Prostate gland (tissue), 2 donors: ENCODE data around the gene WNK3. TPM values are rescaled to one million over a fixed set of nuclear protein-coding genes. Genes with fewer than 3 reads are reported as not detected.
"Not testable (repeated sequence)": the region's sequence is repeated elsewhere in the genome, so short reads cannot be mapped to it uniquely, and the experiment has no call there.

Experiments used
- DNase-seq: peaks from one replicate; pipeline ENCODE4 v3.0.0-alpha.2; 2019; ENCODE audit warnings: low spot score
- H3K27ac ChIP-seq, 2 donors: fragments of 200-600 bp; sonication (generic); 2 replicates each; pipeline ENCODE4 v1.5.1; 2017 to 2019
- H3K27me3 ChIP-seq: fragments of 200-600 bp; sonication (generic); replicated peaks from 2 replicates; pipeline ENCODE4 v1.5.1; 2019; ENCODE audit not compliant: insufficient read depth
- H3K36me3 ChIP-seq, 2 donors: fragments of 200-600 bp; sonication (generic); 1 replicate in 1 of 2; 2 replicates in 1 of 2; pipeline versions ENCODE4 v1.5.1 to v1.8.1; 2017 to 2019
- H3K4me1 ChIP-seq: fragments of 200-600 bp; sonication (generic); replicated peaks from 2 replicates; pipeline ENCODE4 v1.5.1; 2019
- H3K4me3 ChIP-seq, 2 donors: fragments of 200-600 bp; sonication (generic); 2 replicates each; pipeline ENCODE4 v1.5.1; 2017 to 2019
- H3K9me3 ChIP-seq: fragments of 200-600 bp; sonication (generic); 2 replicates; pipeline ENCODE4 v1.5.1; 2017
- CTCF ChIP-seq, 4 experiments: fragments of 200-600 bp in 2 of 4; fragments of 450-650 bp in 2 of 4; sonication (generic) in 2 of 4; IDR thresholded peaks; 1 replicate in 3 of 4; 2 replicates in 1 of 4; pipeline ENCODE4 v1.5.1; 2016 to 2019; ENCODE audit warnings: antibody characterized with exemption in 4 of 4, mild to moderate bottlenecking in 2 of 4, moderate library complexity in 2 of 4
- POLR2A ChIP-seq: fragments of 450-650 bp; IDR thresholded peaks from one replicate; pipeline ENCODE4 v1.6.1; 2016; ENCODE audit warnings: antibody characterized with exemption, mild to moderate bottlenecking
- POLR2AphosphoS5 ChIP-seq: sonication (generic); formaldehyde crosslinking; IDR thresholded peaks from one replicate; pipeline ENCODE4 v1.6.1; 2017; ENCODE audit warnings: antibody characterized with exemption
- WGBS: methylation state at CpG from one replicate; pipeline ENCODE4 v1.1.5; 2018; 5-methylcytosine and 5-hydroxymethylcytosine counted together
- intact Hi-C: fragments of 100-400 bp; cut with DNase I; formaldehyde crosslinking; loops from one replicate; pipeline ENCODE4 v1.14.2; 2022
- total RNA-seq, 2 donors: library from RNA; depleted of rRNA; stranded (reverse); fragments of >200 nt; gene quantifications; one replicate each; pipeline ENCODE4 v1.1.0, GENCODE V29; 2016

Gene WNK3
- 10 to 100 TPM in 1 of 2 donors, 1 to 10 TPM in 1; 2.4 to 60.3 TPM for total RNA-seq

- H3K4me3 ChIP-seq = peak within 1 kb of the TSS; percentile 37 to 45
- intact Hi-C loops = no loop called here
- peak; percentile 74 for DNase-seq
- no peaks in the 10 kb centered on the region for H3K36me3 ChIP-seq
- no peaks in the 10 kb centered on the region for H3K9me3 ChIP-seq
- H3K27ac ChIP-seq = peak within 1 kb of the TSS; percentile 66 to 72
- H3K4me1 ChIP-seq = no peaks in the 10 kb centered on the region
- TF ChIP-seq CTCF (IDR thresholded peaks at IDR 0.05) (no peak), POLR2A (no peak), POLR2AphosphoS5 (no peak)
- no peaks in the 10 kb centered on the region for H3K27me3 ChIP-seq
- WGBS = 2% methylated on average over 56 of the region's 88 CpGs
Observed at GRCh38 chrX:54357414-54358377, at the start of gene WNK3. Gene WNK3, minus strand, starts transcription at chrX:54358046.

GRCh38 chrX:54407266-54407665, 49.4 kb upstream of the WNK3 start:
- Histone ChIP-seq H3K27ac (no peak overlapping the region), H3K4me1 (no peaks in the 10 kb centered on the region), H3K36me3 (no peaks in the 10 kb centered on the region), H3K4me3 (no peak overlapping the region), H3K27me3 (no peaks in the 10 kb centered on the region), H3K9me3 (no peaks in the 10 kb centered on the region)
- TF ChIP-seq POLR2A (no peak), POLR2AphosphoS5 (no peak), CTCF (IDR thresholded peaks at IDR 0.05) (no peak)
- no peak for DNase-seq
- 61% methylated on average over 2 of the region's 2 CpGs for WGBS
- intact Hi-C loops = no loop called here

- no peaks in the 10 kb centered on the region for H3K4me1 ChIP-seq
- H3K4me3 ChIP-seq = no peak overlapping the region
- H3K27ac ChIP-seq = no peak overlapping the region
- H3K27me3 ChIP-seq = no peaks in the 10 kb centered on the region
- WGBS = 40% methylated on average over 1 of the region's 1 CpG
- intact Hi-C loops = no loop called here
- H3K36me3 ChIP-seq = no peaks in the 10 kb centered on the region
- peak; percentile 8 for DNase-seq
- H3K9me3 ChIP-seq = no peaks in the 10 kb centered on the region
- TF ChIP-seq POLR2A (no peak), POLR2AphosphoS5 (no peak), CTCF (IDR thresholded peaks at IDR 0.05) (no peak)
Observed at GRCh38 chrX:54397113-54397512, 39.3 kb upstream of the WNK3 start.

GRCh38 chrX:54386314-54386713, 28.5 kb upstream of the WNK3 start:
- no peaks in the 10 kb centered on the region for H3K36me3 ChIP-seq
- WGBS = 75% methylated on average over 1 of the region's 1 CpG
- no peaks in the 10 kb centered on the region for H3K27me3 ChIP-seq
- H3K27ac ChIP-seq = no peak overlapping the region
- H3K4me3 ChIP-seq = no peak overlapping the region
- no peaks in the 10 kb centered on the region for H3K9me3 ChIP-seq
- no peak for DNase-seq
- intact Hi-C loops = no loop called here
- no peak for TF ChIP-seq CTCF (IDR thresholded peaks at IDR 0.05)
- no peak for TF ChIP-seq POLR2AphosphoS5
- H3K4me1 ChIP-seq = no peaks in the 10 kb centered on the region

GRCh38 chrX:54384661-54385060, 26.8 kb upstream of the WNK3 start:
- H3K4me3 ChIP-seq, H3K27ac ChIP-seq, H3K36me3 ChIP-seq, H3K27me3 ChIP-seq, DNase-seq, H3K9me3 ChIP-seq, H3K4me1 ChIP-seq, intact Hi-C loops: not testable (repeated sequence)
- WGBS = 87% methylated on average over 5 of the region's 5 CpGs
